IMR-90 (cell line): ENCODE data around the gene CIAO2B. TPM values are rescaled to one million over a fixed set of nuclear protein-coding genes. Genes with fewer than 3 reads are reported as not detected.

Source experiments
- ATAC-seq: fragments of 200-7000 bp; cut with Tn5 transposase; 2 replicates; pipeline ENCODE4 v1.9.1; 2020; ENCODE audit warnings: low read depth, mild to moderate bottlenecking, moderate library complexity
- BruUV-seq: library from RNA; stranded (reverse); fragments of 400-500 nt; replicated peaks from 2 replicates; lab custom pipeline; 2021; lab: Mats Ljungman, UMichigan
- CTCF ChIA-PET: fragments of 300-600 bp; formaldehyde crosslinking; extraction: SDS; loops from one replicate; lab custom pipeline; 2021; ENCODE audit warnings: antibody characterized with exemption; lab: Yijun Ruan, JAX
- POLR2A ChIA-PET: fragments of 300-600 bp; sonication (Branson Sonifier 250); formaldehyde crosslinking; loops from one replicate; lab custom pipeline; 2022; ENCODE audit warnings: antibody characterized with exemption; ENCODE audit not compliant: unreplicated experiment; lab: Charles Lee
- DNase-seq: peaks from one replicate; pipeline ENCODE4 v3.0.0; 2013
- H2AFZ ChIP-seq: replicated peaks from 2 replicates; pipeline ENCODE3; 2013; ENCODE audit warnings: low read length, mild to moderate bottlenecking; ENCODE audit not compliant: poor library complexity
- H2AK5ac ChIP-seq: 2 replicates; pipeline ENCODE4 v1.6.1; 2013; ENCODE audit warnings: low read depth, low read length, inconsistent platforms
- H2AK9ac ChIP-seq: replicated peaks from 2 replicates; pipeline ENCODE3; 2013; ENCODE audit warnings: mild to moderate bottlenecking, low read depth, low read length, moderate library complexity; ENCODE audit not compliant: poor library complexity
- H2BK120ac ChIP-seq: 2 replicates; pipeline ENCODE4 v1.6.1; 2013; ENCODE audit warnings: low read depth, low read length, inconsistent platforms
- H2BK15ac ChIP-seq: 3 replicates; pipeline ENCODE4 v1.6.1; 2013; ENCODE audit warnings: low read depth, low read length, inconsistent platforms
- H2BK20ac ChIP-seq: 2 replicates; pipeline ENCODE4 v1.6.1; 2013; ENCODE audit warnings: low read depth, mild to moderate bottlenecking, inconsistent platforms, low read length, moderate library complexity
- H2BK5ac ChIP-seq: 2 replicates; pipeline ENCODE4 v1.6.1; 2013; ENCODE audit warnings: mild to moderate bottlenecking, low read depth, low read length, inconsistent platforms; ENCODE audit not compliant: poor library complexity, severe bottlenecking
- H3K14ac ChIP-seq: replicated peaks from 2 replicates; pipeline ENCODE4 v1.6.1; 2013; ENCODE audit warnings: low read depth, low read length, inconsistent platforms
- H3K18ac ChIP-seq: 2 replicates; pipeline ENCODE4 v1.6.1; 2013; ENCODE audit warnings: low read depth, low read length, control low read depth
- H3K23ac ChIP-seq: 2 replicates; pipeline ENCODE4 v1.6.1; 2013; ENCODE audit warnings: low read depth, low read length, inconsistent platforms
- H3K27ac ChIP-seq: 2 replicates; pipeline ENCODE4 v1.5.1; 2013; ENCODE audit warnings: mild to moderate bottlenecking, control low read depth, low read length; ENCODE audit not compliant: insufficient read depth
- H3K27me3 ChIP-seq: 2 replicates; pipeline ENCODE4 v1.6.1; 2013; ENCODE audit warnings: low read length; ENCODE audit not compliant: control insufficient read depth, insufficient read depth
- H3K36me3 ChIP-seq: 2 replicates; pipeline ENCODE4 v1.6.1; 2013; ENCODE audit warnings: low read length, mixed read lengths; ENCODE audit not compliant: control insufficient read depth, insufficient read depth
- H3K4ac ChIP-seq: 2 replicates; pipeline ENCODE4 v1.6.1; 2013; ENCODE audit warnings: low read depth, low read length, inconsistent platforms
- H3K4me1 ChIP-seq: 2 replicates; pipeline ENCODE4 v1.6.1; 2013; ENCODE audit warnings: low read length, mixed read lengths; ENCODE audit not compliant: control insufficient read depth, insufficient read depth
- H3K4me2 ChIP-seq: 2 replicates; pipeline ENCODE4 v1.6.1; 2013; ENCODE audit warnings: low read depth, mild to moderate bottlenecking, control low read depth, low read length, moderate library complexity
- H3K4me3 ChIP-seq: 2 replicates; pipeline ENCODE4 v1.5.1; 2013; ENCODE audit warnings: low read depth, mild to moderate bottlenecking, control low read depth, low read length, moderate library complexity; ENCODE audit not compliant: insufficient read depth
- H3K56ac ChIP-seq: 2 replicates; pipeline ENCODE4 v1.6.1; 2013; ENCODE audit warnings: low read length, inconsistent platforms; ENCODE audit not compliant: insufficient read depth; ENCODE audit errors: extremely low read depth
- H3K79me1 ChIP-seq, 2 experiments: 2 replicates each; pipeline ENCODE4 v1.6.1; 2013; ENCODE audit warnings: low read length in 2 of 2, inconsistent platforms in 1 of 2, low read depth in 1 of 2
- H3K9ac ChIP-seq: 2 replicates; pipeline ENCODE4 v1.6.1; 2013; ENCODE audit warnings: low read depth, low read length, control low read depth
- H3K9me1 ChIP-seq: 2 replicates; pipeline ENCODE4 v1.6.1; 2013; ENCODE audit warnings: low read length, inconsistent platforms; ENCODE audit not compliant: insufficient read depth
- H3K9me3 ChIP-seq: 2 replicates; pipeline ENCODE4 v1.6.1; 2013; ENCODE audit warnings: low read length; ENCODE audit not compliant: control insufficient read depth, insufficient read depth
- H4K20me1 ChIP-seq: 2 replicates; pipeline ENCODE4 v1.6.1; 2013; ENCODE audit warnings: low read length, inconsistent platforms; ENCODE audit not compliant: insufficient read depth
- H4K5ac ChIP-seq: 2 replicates; pipeline ENCODE4 v1.6.1; 2013; ENCODE audit warnings: mild to moderate bottlenecking, low read depth, low read length, control low read depth
- H4K8ac ChIP-seq, 2 experiments: 2 replicates each; pipeline ENCODE4 v1.6.1; 2013; ENCODE audit warnings: low read depth in 2 of 2, low read length in 2 of 2, control low read depth in 1 of 2, inconsistent platforms in 1 of 2
- H4K91ac ChIP-seq: 2 replicates; pipeline ENCODE4 v1.6.1; 2013; ENCODE audit warnings: low read depth, low read length, inconsistent platforms; ENCODE audit not compliant: insufficient read depth
- BHLHE40 ChIP-seq: fragments of 150-350 bp; IDR thresholded peaks from 2 replicates; pipeline ENCODE4 v1.6.1; 2016; ENCODE audit warnings: mild to moderate bottlenecking, low read depth, low read length
- CEBPB ChIP-seq: IDR thresholded peaks from 2 replicates; pipeline ENCODE4 v1.6.1; 2012; ENCODE audit warnings: low read depth, low read length, improper control_type of control experiment
- CHD1 ChIP-seq: IDR thresholded peaks from 2 replicates; pipeline ENCODE4 v1.6.1; 2012; ENCODE audit warnings: low read depth, low read length, improper control_type of control experiment
- CTCF ChIP-seq: conservative IDR thresholded peaks from 2 replicates; pipeline ENCODE4 v1.5.1; 2012; ENCODE audit warnings: mild to moderate bottlenecking, low read depth, low read length, improper control_type of control experiment
- ELK1 ChIP-seq: fragments of 150-350 bp; IDR thresholded peaks from 2 replicates; pipeline ENCODE4 v1.6.1; 2016; ENCODE audit warnings: low read depth, mild to moderate bottlenecking, low read length, moderate library complexity, borderline replicate concordance
- FOS ChIP-seq: fragments of 150-350 bp; IDR thresholded peaks from 2 replicates; pipeline ENCODE4 v1.6.1; 2016; ENCODE audit warnings: low read depth, low read length
- MAFK ChIP-seq: IDR thresholded peaks from 2 replicates; pipeline ENCODE4 v1.6.1; 2012; ENCODE audit warnings: low read depth, low read length, improper control_type of control experiment
- MAZ ChIP-seq: IDR thresholded peaks from 2 replicates; pipeline ENCODE4 v1.6.1; 2012; ENCODE audit warnings: low read depth, mild to moderate bottlenecking, low read length, improper control_type of control experiment, moderate library complexity, borderline replicate concordance
- NFE2L2 ChIP-seq: fragments of 150-350 bp; IDR thresholded peaks from 2 replicates; pipeline ENCODE4 v1.6.1; 2016; ENCODE audit warnings: low read depth, mild to moderate bottlenecking, low read length
- POLR2A ChIP-seq: IDR thresholded peaks from 2 replicates; pipeline ENCODE4 v1.6.1; 2012; ENCODE audit warnings: mild to moderate bottlenecking, low read depth, low read length
- RCOR1 ChIP-seq: IDR thresholded peaks from 2 replicates; pipeline ENCODE4 v1.6.1; 2012; ENCODE audit warnings: mild to moderate bottlenecking, low read length, improper control_type of control experiment; ENCODE audit not compliant: insufficient replicate concordance
- RFX5 ChIP-seq: IDR thresholded peaks from 2 replicates; pipeline ENCODE4 v1.8.0; 2012; ENCODE audit warnings: low read depth, mild to moderate bottlenecking, low read length, moderate library complexity
- SMC3 ChIP-seq: fragments of 150-350 bp; IDR thresholded peaks from 2 replicates; pipeline ENCODE4 v1.6.1; 2016; ENCODE audit warnings: low read depth, mild to moderate bottlenecking, antibody characterized with exemption, low read length, moderate library complexity
- USF2 ChIP-seq: fragments of 150-350 bp; IDR thresholded peaks from 2 replicates; pipeline ENCODE4 v1.6.1; 2017; ENCODE audit warnings: mild to moderate bottlenecking, antibody characterized with exemption, low read length, low read depth
- WGBS, 2 experiments: methylation state at CpG; one replicate each; pipeline versions ENCODE4 v1.1.5 to v1.1.7; 2013; ENCODE audit warnings: missing lambda C conversion rate in 2 of 2; ENCODE audit not compliant: insufficient read length in 1 of 2; ENCODE audit errors: extremely low coverage in 2 of 2; 5-methylcytosine and 5-hydroxymethylcytosine counted together
- dilution Hi-C: fragments of 300-500 bp; cut with HindIII; formaldehyde crosslinking; loops from one replicate; pipeline ENCODE4 v1.14.3; 2018; ENCODE audit warnings: low sequenced_read_pairs; ENCODE audit not compliant: unreplicated experiment
- in situ Hi-C: fragments of 300-500 bp; cut with MboI; formaldehyde crosslinking; loops from 3 replicates; pipeline ENCODE4 v1.14.3; 2019; ENCODE audit warnings: low sequenced_read_pairs, inconsistent platforms, mixed read lengths
- intact Hi-C: fragments of 100-400 bp; cut with micrococcal nuclease; formaldehyde crosslinking; loops from 2 replicates; pipeline ENCODE4 v1.10.0; 2022
- polyA plus RNA-seq, 3 experiments: library from polyadenylated mRNA; depleted of rRNA; stranded (reverse); fragments of >200 nt; gene quantifications; 2 replicates each; pipeline ENCODE4 v1.2.3, GENCODE V29; 2012; ENCODE audit warnings: low replicate concordance in 1 of 3
- total RNA-seq: library from RNA; depleted of rRNA; stranded (reverse); fragments of >200 nt; gene quantifications from 2 replicates; pipeline ENCODE4 v1.2.3, GENCODE V29; 2012

Gene CIAO2B
- total and polyA plus RNA-seq, 2 of the 4 experiments (the other 2 are of a cell fraction) = 148 to 234 TPM

- Histone ChIP-seq H3K18ac (no peak overlapping the region), H3K27me3 (peaks cover 16% of the 10 kb centered on the region; the same call in 1 of the 2 replicates), H2AK5ac (no peak overlapping the region), H3K23ac (no peak overlapping the region), H2AFZ (no peak overlapping the region), H2BK20ac (no peak overlapping the region), H3K36me3 (peaks cover 21% of the 10 kb centered on the region), H3K79me1 (no peaks in the 10 kb centered on the region), H3K4me2 (no peak overlapping the region), H3K9ac (no peak overlapping the region), H3K27ac (no peak overlapping the region), H3K4ac (no peak overlapping the region), H3K4me1 (peaks cover 6% of the 10 kb centered on the region), H4K8ac (no peak overlapping the region), H3K9me3 (peaks cover 2% of the 10 kb centered on the region; the same call in 1 of the 2 replicates), H3K9me1 (no peaks in the 10 kb centered on the region), H2BK5ac (no peak overlapping the region), H3K56ac (no peak overlapping the region), H4K20me1 (no peaks in the 10 kb centered on the region), H3K4me3 (no peak overlapping the region), H2BK15ac (no peak overlapping the region), H2BK120ac (no peak overlapping the region), H4K5ac (no peak overlapping the region), H2AK9ac (no peak overlapping the region), H3K14ac (no peak overlapping the region), H4K91ac (no peak overlapping the region)
- ChIA-PET CTCF (interaction anchor here (0.6 to 1.3 kb wide), 3 partner anchors 14 to 192 kb away, joined by 3 to 4 read pairs (median 3); partner anchors contain the start of gene CES3), POLR2A (no interaction called here)
- intact Hi-C loops = loop anchor here (1.0 kb wide), 2 partner anchors 52 to 238 kb away; no protein-coding TSS in a partner anchor
- no peak for TF ChIP-seq CTCF
- TF ChIP-seq RCOR1 = no peak
- TF ChIP-seq ELK1 = no peak
- no peak for TF ChIP-seq RFX5
- no peak for TF ChIP-seq CHD1
- no peak for TF ChIP-seq FOS
- no peak for TF ChIP-seq NFE2L2
- no peak for TF ChIP-seq SMC3
- TF ChIP-seq MAFK = no peak
- TF ChIP-seq MAZ = no peak
- no peak for TF ChIP-seq BHLHE40
- no peak for TF ChIP-seq CEBPB
- TF ChIP-seq USF2 = no peak
- no peak for TF ChIP-seq POLR2A
- in situ Hi-C loops = no loop called here
- dilution Hi-C loops = no loop called here
- WGBS, 2 experiments = 27% methylated on average over 3 of the region's 5 CpGs; no CpG with 5 or more reads in 1 of the 2 experiments
- DNase-seq = no peak
- no peak for ATAC-seq
- no TSS peak for BruUV-seq
Measured at GRCh38 chr16:66946974-66947301, 12.7 kb upstream of the CIAO2B start.
